Endothelial cell of umbilical vein (primary cell): Measurements from ENCODE around the gene FAM219B. TPM values are rescaled to one million over a fixed set of nuclear protein-coding genes. Genes with fewer than 3 reads are reported as not detected.

Experiments
- BruUV-seq: library from RNA; stranded (reverse); fragments of 400-500 nt; replicated peaks from 2 replicates; lab custom pipeline; 2021; lab: Mats Ljungman, UMichigan
- CTCF ChIA-PET: fragments of 300-600, 350-600 bp; sonication (Branson Sonifier 250); formaldehyde crosslinking; loops from one replicate; lab custom pipeline; 2021; ENCODE audit warnings: antibody characterized with exemption, inconsistent platforms; lab: Charles Lee
- POLR2A ChIA-PET: fragments of 300-600, 350-600 bp; sonication (Branson Sonifier 250); formaldehyde crosslinking; loops from one replicate; lab custom pipeline; 2021; ENCODE audit warnings: antibody characterized with exemption, inconsistent platforms; lab: Charles Lee
- DNase-seq: peaks from one replicate; pipeline ENCODE4 v3.0.0-alpha.2; 2011; ENCODE audit warnings: low read depth, low spot score
- FAIRE-seq: peaks from 2 replicates; lab custom pipeline; 2011; peaks lifted over from hg19 to GRCh38; lab: Jason Lieb, UNC
- H2AFZ ChIP-seq: 2 replicates; pipeline ENCODE4 v1.6.0; 2012; ENCODE audit warnings: low read depth, low read length, control low read depth, inconsistent platforms
- H3K27ac ChIP-seq: 2 replicates; pipeline ENCODE4 v1.5.1; 2011; ENCODE audit warnings: low read depth, mild to moderate bottlenecking, control low read depth, low read length, moderate library complexity; ENCODE audit not compliant: insufficient read depth
- H3K27me3 ChIP-seq, 2 experiments: 2 replicates each; pipeline versions ENCODE4 v1.6.0 to v1.6.1; 2011; ENCODE audit warnings: low read length in 2 of 2, mixed read lengths in 1 of 2; ENCODE audit not compliant: control insufficient read depth in 2 of 2, insufficient read depth in 2 of 2
- H3K36me3 ChIP-seq, 2 experiments: 2 replicates in 1 of 2; 3 replicates in 1 of 2; pipeline ENCODE4 v1.5.1; 2011; ENCODE audit warnings: low read length in 2 of 2, mild to moderate bottlenecking in 1 of 2, moderate library complexity in 1 of 2; ENCODE audit not compliant: control insufficient read depth in 2 of 2, insufficient read depth in 2 of 2; ENCODE audit errors: extremely low read depth in 1 of 2
- H3K4me1 ChIP-seq: 3 replicates; pipeline ENCODE4 v1.5.1; 2011; ENCODE audit warnings: mild to moderate bottlenecking, low read length; ENCODE audit not compliant: control insufficient read depth, insufficient read depth; ENCODE audit errors: extremely low read depth
- H3K4me2 ChIP-seq: 2 replicates; pipeline ENCODE4 v1.6.1; 2011; ENCODE audit warnings: low read length, control low read depth, mixed read lengths; ENCODE audit not compliant: insufficient read depth
- H3K4me3 ChIP-seq, 3 experiments: fragments of 200-600 bp in 1 of 3; sonication (generic), shearing (Covaris generic) in 1 of 3; replicated peaks in 1 of 3; 2 replicates each; pipeline ENCODE4 v1.5.1; 2011 to 2016; ENCODE audit warnings: control low read depth in 3 of 3, low read length in 3 of 3, mild to moderate bottlenecking in 2 of 3, inconsistent platforms in 1 of 3, low read depth in 1 of 3, moderate library complexity in 1 of 3; ENCODE audit not compliant: insufficient read depth in 1 of 3
- H3K79me2 ChIP-seq: 2 replicates; pipeline ENCODE4 v1.6.0; 2012; ENCODE audit warnings: low read length, inconsistent platforms; ENCODE audit not compliant: control insufficient read depth, insufficient read depth
- H3K9ac ChIP-seq: replicated peaks from 2 replicates; pipeline ENCODE3; 2011; ENCODE audit warnings: low read length, control low read depth; ENCODE audit not compliant: insufficient read depth; ENCODE audit errors: extremely low read depth
- H3K9me1 ChIP-seq: replicated peaks from 3 replicates; pipeline ENCODE4 v1.6.0; 2011; ENCODE audit warnings: mild to moderate bottlenecking, low read length; ENCODE audit not compliant: control insufficient read depth, insufficient read depth; ENCODE audit errors: extremely low read depth
- H3K9me3 ChIP-seq: replicated peaks from 2 replicates; pipeline ENCODE4 v1.5.1; 2012; ENCODE audit warnings: low read length, inconsistent platforms; ENCODE audit not compliant: control insufficient read depth, insufficient read depth
- H4K20me1 ChIP-seq: replicated peaks from 2 replicates; pipeline ENCODE3; 2011; ENCODE audit warnings: mild to moderate bottlenecking, low read length; ENCODE audit not compliant: control insufficient read depth, insufficient read depth; ENCODE audit errors: extremely low read depth
- CTCF ChIP-seq, 2 donors: IDR thresholded peaks; 1 replicate in 1 of 2; 2 replicates in 1 of 2; pipeline ENCODE4 v1.5.1; 2011; ENCODE audit warnings: low read length in 2 of 2, mild to moderate bottlenecking in 2 of 2, moderate library complexity in 2 of 2, control low read depth in 1 of 2, inconsistent platforms in 1 of 2, low read depth in 1 of 2; ENCODE audit not compliant: insufficient read depth in 1 of 2; ENCODE audit errors: extremely low read depth in 1 of 2
- GATA2 ChIP-seq: IDR thresholded peaks from 2 replicates; pipeline ENCODE4 v1.7.0; 2011; ENCODE audit warnings: low read depth, mild to moderate bottlenecking, moderate library complexity, mixed read lengths, low read length; ENCODE audit not compliant: insufficient read length, insufficient read depth
- JUN ChIP-seq: IDR thresholded peaks from 2 replicates; pipeline ENCODE4 v1.6.1; 2011; ENCODE audit warnings: borderline replicate concordance, low read depth; ENCODE audit not compliant: insufficient read length, insufficient read depth
- MYC ChIP-seq: IDR thresholded peaks from one replicate; pipeline ENCODE4 v1.6.1; 2011; ENCODE audit warnings: mild to moderate bottlenecking, low read depth, low read length
- POLR2A ChIP-seq: IDR thresholded peaks from 2 replicates; pipeline ENCODE4 v1.6.1; 2012; ENCODE audit warnings: low read depth, mild to moderate bottlenecking, control low read depth, low read length
- dilution Hi-C: fragments of 300-500 bp; cut with MboI; formaldehyde crosslinking; loops from one replicate; pipeline ENCODE4 v1.15.0; 2019; ENCODE audit warnings: low sequenced_read_pairs; ENCODE audit not compliant: extremely low pct_ligation_motif_present
- intact Hi-C: fragments of 100-400 bp; cut with micrococcal nuclease; formaldehyde crosslinking; loops from one replicate; pipeline ENCODE4 v1.10.0; 2022
- polyA plus RNA-seq, 4 experiments: library from polyadenylated mRNA; depleted of rRNA in 3 of 4; stranded (reverse) in 3 of 4; unstranded in 1 of 4; fragments of >200 nt; gene quantifications; 2 replicates each; pipeline versions ENCODE4 v1.2.1 to v1.2.3, GENCODE V29; 2011 to 2012; ENCODE audit warnings: missing spikeins in 1 of 4
- total RNA-seq: library from RNA; stranded (reverse); gene quantifications from 2 replicates; pipeline ENCODE4 v1.2.3, GENCODE V29; 2021

Gene FAM219B
- total and polyA plus RNA-seq, 2 donors (not counting 3 experiments of a cell fraction or from before 2014, with no cell fraction given), result 57.7 to 73.0 TPM

- no peak overlapping the region for H3K4me3 ChIP-seq
- no peak overlapping the region for H3K4me2 ChIP-seq
- H3K27me3 ChIP-seq, result no peaks in the 10 kb centered on the region
- CTCF ChIA-PET, result interaction anchor here (0.5 to 3.1 kb wide), 57 partner anchors 9 to 361 kb away, joined by 3 to 74 read pairs (median 6); partner anchors contain the start of genes ARID3B, COX5A, CPLX3 and CSK
- BruUV-seq, result no TSS peak
- H3K9me1 ChIP-seq, result no peaks in the 10 kb centered on the region
- H2AFZ ChIP-seq, result no peak overlapping the region
- dilution Hi-C loops (no loop called here), intact Hi-C loops (loop anchor here (1.0 kb wide), 4 partner anchors 28 to 130 kb away; partner anchors contain the start of genes SCAMP2 and ULK3)
- TF ChIP-seq POLR2A, result peak; percentile 29
- no peak for TF ChIP-seq MYC
- TF ChIP-seq CTCF (IDR thresholded peaks at IDR 0.05; ENCODE audit: extremely low read depth in 1 of 2, insufficient read depth in 1 of 2, low read depth in 1 of 2, low read length in 2 of 2), result peak; percentile 74 to 90
- TF ChIP-seq JUN, result no peak
- TF ChIP-seq GATA2, result no peak
- no peak overlapping the region for H3K27ac ChIP-seq
- no peaks in the 10 kb centered on the region for H3K9me3 ChIP-seq
- H3K79me2 ChIP-seq, result peaks cover 15% of the 10 kb centered on the region
- no peaks in the 10 kb centered on the region for H4K20me1 ChIP-seq
- peaks cover 4% of the 10 kb centered on the region for H3K4me1 ChIP-seq
- POLR2A ChIA-PET, result no interaction called here
- peak; percentile 70 for FAIRE-seq
- H3K9ac ChIP-seq, result no peak overlapping the region
- peaks cover 22 to 23% of the 10 kb centered on the region in 2 experiments for H3K36me3 ChIP-seq
- peak; percentile 69 for DNase-seq
These were observed 5.0 kb downstream of the FAM219B start for GRCh38 chr15:74901612-74902063.

GRCh38 chr15:74897300-74897701 lies 9.3 kb downstream of the FAM219B start:
- no peak overlapping the region for H2AFZ ChIP-seq
- FAIRE-seq (no peak), DNase-seq (no peak)
- no peak for TF ChIP-seq GATA2
- H3K9me3 ChIP-seq, result no peaks in the 10 kb centered on the region
- H3K4me1 ChIP-seq, result no peaks in the 10 kb centered on the region
- H3K9ac ChIP-seq, result no peak overlapping the region
- no peaks in the 10 kb centered on the region for H3K27me3 ChIP-seq
- dilution Hi-C loops (no loop called here), intact Hi-C loops (no loop called here)
- no peaks in the 10 kb centered on the region for H3K9me1 ChIP-seq
- ChIA-PET CTCF (interaction anchor here (1.4 to 2.0 kb wide), 4 partner anchors 9 to 127 kb away, joined by 3 to 6 read pairs (median 5); partner anchors contain the start of gene FAM219B), POLR2A (no interaction called here)
- no peak overlapping the region for H3K4me2 ChIP-seq
- H3K36me3 ChIP-seq, result peaks cover 13 to 26% of the 10 kb centered on the region in 2 experiments
- H3K27ac ChIP-seq, result no peak overlapping the region
- H4K20me1 ChIP-seq, result no peaks in the 10 kb centered on the region
- H3K79me2 ChIP-seq, result no peaks in the 10 kb centered on the region
- H3K4me3 ChIP-seq, result no peak overlapping the region
- no TSS peak for BruUV-seq
